ENCODE results near the gene SUPT7L. TPM values are rescaled to one million over a fixed set of nuclear protein-coding genes. Genes with fewer than 3 reads are reported as not detected.

The SUPT7L gene
- total and polyA plus RNA-seq, 7 donors: 7.2 to 27.1 (median 19.7) TPM

- DNase-seq: no peak
- no peak overlapping the region for H3K27ac ChIP-seq
Measured at GRCh38 chr2:27710640-27711430, 47.4 kb upstream of the SUPT7L start.

GRCh38 chr2:27709960-27710575, 46.7 kb upstream of the SUPT7L start:
- WGBS, 2 donors: 92 to 93% methylated on average over 7 of the region's 7 CpGs
- DNase-seq: no peak
- no peaks in the 10 kb centered on the region for H3K36me3 ChIP-seq
- peak overlapping the region in 1 of 4 donors; percentile 88 for H3K27ac ChIP-seq
- H3K27me3 ChIP-seq: no peaks in the 10 kb centered on the region
- H3K9me3 ChIP-seq: no peaks in the 10 kb centered on the region
- no peak overlapping the region for H3K4me3 ChIP-seq
- no peak for TF ChIP-seq CTCF (IDR thresholded peaks at IDR 0.05)
- no peak for TF ChIP-seq POLR2AphosphoS5 (IDR thresholded peaks at IDR 0.05)
- TF ChIP-seq POLR2A (IDR thresholded peaks at IDR 0.05): no peak
- TF ChIP-seq EP300 (IDR thresholded peaks at IDR 0.05): no peak
- peaks cover 0 to 28% (median 19%) of the 10 kb centered on the region in 4 donors for H3K4me1 ChIP-seq
- intact Hi-C loops (cut with DNase I): loop anchor here (5.0 kb wide), 1 partner anchor 687 kb away; no protein-coding TSS in a partner anchor

More at GRCh38 chr2:27710640-27711430, 47.4 kb upstream of the SUPT7L start:
- Histone ChIP-seq H3K36me3 (no peaks in the 10 kb centered on the region), H3K9me3 (no peaks in the 10 kb centered on the region), H3K4me3 (no peak overlapping the region), H3K27me3 (no peaks in the 10 kb centered on the region), H3K4me1 (peaks cover 0 to 32% (median 23%) of the 10 kb centered on the region in 4 donors)
- TF ChIP-seq POLR2AphosphoS5 (IDR thresholded peaks at IDR 0.05): no peak
- no peak for TF ChIP-seq EP300 (IDR thresholded peaks at IDR 0.05)
- TF ChIP-seq CTCF (IDR thresholded peaks at IDR 0.05): no peak
- TF ChIP-seq POLR2A (IDR thresholded peaks at IDR 0.05): no peak
- WGBS, 2 donors: 92 to 94% methylated on average over 8 of the region's 8 CpGs
- intact Hi-C loops (cut with DNase I): no loop called here

- intact Hi-C loops (cut with DNase I): loop anchor here (5.0 kb wide), 1 partner anchor 688 kb away; no protein-coding TSS in a partner anchor
- no peak for TF ChIP-seq POLR2A (IDR thresholded peaks at IDR 0.05)
- TF ChIP-seq CTCF (IDR thresholded peaks at IDR 0.05): no peak
- no peak for TF ChIP-seq POLR2AphosphoS5 (IDR thresholded peaks at IDR 0.05)
- TF ChIP-seq EP300 (IDR thresholded peaks at IDR 0.05): no peak
- no peaks in the 10 kb centered on the region for H3K9me3 ChIP-seq
- H3K27me3 ChIP-seq: no peaks in the 10 kb centered on the region
- no peak overlapping the region for H3K4me3 ChIP-seq
- DNase-seq: no peak
- H3K36me3 ChIP-seq: no peaks in the 10 kb centered on the region
- WGBS, 2 donors: 56 to 68% methylated on average over 2 of the region's 2 CpGs
- peak overlapping the region in 2 of 4 donors; percentile 85 to 88 for H3K27ac ChIP-seq
- peaks cover 0 to 26% (median 16%) of the 10 kb centered on the region in 4 donors for H3K4me1 ChIP-seq
Measured at GRCh38 chr2:27709326-27709725, 45.9 kb upstream of the SUPT7L start.

GRCh38 chr2:27708666-27709065, 45.3 kb upstream of the SUPT7L start:
- WGBS, 2 donors: 85 to 90% methylated on average over 3 of the region's 3 CpGs
- peaks cover 0 to 31% (median 16%) of the 10 kb centered on the region in 4 donors for H3K4me1 ChIP-seq
- peak overlapping the region; percentile 25 to 88 (median 67) for H3K27ac ChIP-seq
- H3K4me3 ChIP-seq: no peak overlapping the region
- no peak for DNase-seq
- H3K9me3 ChIP-seq: no peaks in the 10 kb centered on the region
- no peaks in the 10 kb centered on the region for H3K27me3 ChIP-seq
- TF ChIP-seq POLR2A (IDR thresholded peaks at IDR 0.05): no peak
- no peak for TF ChIP-seq POLR2AphosphoS5 (IDR thresholded peaks at IDR 0.05)
- TF ChIP-seq EP300 (IDR thresholded peaks at IDR 0.05): no peak
- TF ChIP-seq CTCF (IDR thresholded peaks at IDR 0.05): no peak
- no peaks in the 10 kb centered on the region for H3K36me3 ChIP-seq
- intact Hi-C loops (cut with DNase I): loop anchor here (5.0 kb wide), 1 partner anchor 689 kb away; no protein-coding TSS in a partner anchor

Measured in sigmoid colon (tissue), 7 donors.